Mucosa of descending colon (tissue), 3 donors: ENCODE results near the gene KIF21B. TPM values are rescaled to one million over a fixed set of nuclear protein-coding genes. Genes with fewer than 3 reads are reported as not detected.

Experiments used
- ATAC-seq: fragments of 200-7000 bp; cut with Tn5 transposase; one replicate; pipeline ENCODE4 v1.9.1; 2020; ENCODE audit warnings: mild to moderate bottlenecking, moderate library complexity
- DNase-seq, 3 donors: peaks; one replicate each; pipeline ENCODE4 v3.0.0-alpha.2; 2020
- H3K36me3 ChIP-seq: fragments of 200-600 bp; one replicate; pipeline ENCODE4 v1.8.0; 2021; ENCODE audit warnings: low read depth, mild to moderate bottlenecking
- H3K4me1 ChIP-seq: fragments of 200-600 bp; one replicate; pipeline ENCODE4 v1.8.0; 2021; ENCODE audit warnings: low read depth, mild to moderate bottlenecking
- H3K4me3 ChIP-seq: fragments of 200-600 bp; one replicate; pipeline ENCODE4 v1.8.0; 2021; ENCODE audit warnings: mild to moderate bottlenecking
- H3K9me3 ChIP-seq: fragments of 200-600 bp; one replicate; pipeline ENCODE4 v1.8.0; 2021; ENCODE audit warnings: mild to moderate bottlenecking
- intact Hi-C, 2 donors: fragments of 100-400 bp; cut with DNase I in 1 of 2; cut with micrococcal nuclease in 1 of 2; formaldehyde crosslinking; loops; one replicate each; pipeline versions ENCODE4 v1.11.0 to v1.11.1; 2022; cut with DNase I, micrococcal nuclease
- total RNA-seq, 3 donors: library from RNA; stranded (reverse); fragmentation: NEBNext Ultra II Directional in 2 of 3; extraction: Animal tissue kit (Norgen Biotek cat#: 25700) in 2 of 3; gene quantifications; one replicate each; pipeline versions ENCODE4 v1.2.1 to v1.2.4, GENCODE V29; 2021 to 2023
- TF ChIP-seq, protein P1 (sequence below): fragments of 200-600 bp; IDR thresholded peaks from one replicate; pipeline ENCODE4 v1.8.0; 2022; ENCODE audit warnings: antibody characterized with exemption, mild to moderate bottlenecking
- donor health status: DM: no; HTN: no; CAD: no; lungs with moderate emphysema.
- donor health status: DM: no; HTN: no; CAD: no.
- donor health status: DM: no; HTN: yes; CAD: no.

KIF21B gene
- total RNA-seq, 3 donors from 2014 or later: 3.2 to 10.5 (median 4.0) TPM

GRCh38 chr1:201000391-201000790 is 23.1 kb downstream of the KIF21B start:
- ATAC-seq (no peak), DNase-seq (peak in 1 of 3 donors; percentile 45)
- Histone ChIP-seq H3K36me3 (no peaks in the 10 kb centered on the region), H3K4me3 (no peak overlapping the region), H3K9me3 (no peaks in the 10 kb centered on the region), H3K4me1 (peaks cover 7% of the 10 kb centered on the region)
- TF ChIP-seq, protein P1, sequence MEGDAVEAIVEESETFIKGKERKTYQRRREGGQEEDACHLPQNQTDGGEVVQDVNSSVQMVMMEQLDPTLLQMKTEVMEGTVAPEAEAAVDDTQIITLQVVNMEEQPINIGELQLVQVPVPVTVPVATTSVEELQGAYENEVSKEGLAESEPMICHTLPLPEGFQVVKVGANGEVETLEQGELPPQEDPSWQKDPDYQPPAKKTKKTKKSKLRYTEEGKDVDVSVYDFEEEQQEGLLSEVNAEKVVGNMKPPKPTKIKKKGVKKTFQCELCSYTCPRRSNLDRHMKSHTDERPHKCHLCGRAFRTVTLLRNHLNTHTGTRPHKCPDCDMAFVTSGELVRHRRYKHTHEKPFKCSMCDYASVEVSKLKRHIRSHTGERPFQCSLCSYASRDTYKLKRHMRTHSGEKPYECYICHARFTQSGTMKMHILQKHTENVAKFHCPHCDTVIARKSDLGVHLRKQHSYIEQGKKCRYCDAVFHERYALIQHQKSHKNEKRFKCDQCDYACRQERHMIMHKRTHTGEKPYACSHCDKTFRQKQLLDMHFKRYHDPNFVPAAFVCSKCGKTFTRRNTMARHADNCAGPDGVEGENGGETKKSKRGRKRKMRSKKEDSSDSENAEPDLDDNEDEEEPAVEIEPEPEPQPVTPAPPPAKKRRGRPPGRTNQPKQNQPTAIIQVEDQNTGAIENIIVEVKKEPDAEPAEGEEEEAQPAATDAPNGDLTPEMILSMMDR: no peak
- intact Hi-C loops: no loop called here

DNA sequence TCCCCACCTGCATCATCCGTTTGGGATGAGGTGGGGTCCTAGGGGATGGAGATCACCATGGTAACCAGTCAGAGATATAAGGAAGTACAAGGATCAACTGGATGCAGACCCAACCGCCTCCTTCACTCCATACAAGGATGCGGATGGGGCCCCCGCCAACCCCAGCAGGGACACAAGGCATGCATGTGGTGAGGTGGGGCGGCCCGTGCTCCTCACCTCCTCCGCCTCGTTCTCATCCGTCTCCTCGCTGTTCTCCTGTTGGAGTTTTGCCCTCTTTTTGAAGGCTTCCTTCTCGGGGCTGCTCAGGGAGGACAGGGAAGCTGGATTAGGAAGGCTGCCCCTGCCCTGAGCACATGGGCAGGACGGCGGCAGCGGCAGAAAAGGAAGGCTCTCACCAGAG is 23.8 kb downstream of the KIF21B start:
- no peak for ATAC-seq
- peaks cover 7% of the 10 kb centered on the region for H3K4me1 ChIP-seq
- DNase-seq: peak in 1 of 3 donors; percentile 28
- intact Hi-C loops: no loop called here
- TF ChIP-seq, protein P1: no peak
- H3K36me3 ChIP-seq: no peaks in the 10 kb centered on the region
- no peak overlapping the region for H3K4me3 ChIP-seq
- H3K9me3 ChIP-seq: no peaks in the 10 kb centered on the region

GRCh38 chr1:200998323-200998722 is 25.2 kb downstream of the KIF21B start:
- H3K36me3 ChIP-seq: no peaks in the 10 kb centered on the region
- H3K4me3 ChIP-seq: no peak overlapping the region
- intact Hi-C loops: no loop called here
- no peak for DNase-seq
- H3K9me3 ChIP-seq: no peaks in the 10 kb centered on the region
- H3K4me1 ChIP-seq: peaks cover 7% of the 10 kb centered on the region
- no peak for ATAC-seq
- TF ChIP-seq, protein P1: no peak

DNA sequence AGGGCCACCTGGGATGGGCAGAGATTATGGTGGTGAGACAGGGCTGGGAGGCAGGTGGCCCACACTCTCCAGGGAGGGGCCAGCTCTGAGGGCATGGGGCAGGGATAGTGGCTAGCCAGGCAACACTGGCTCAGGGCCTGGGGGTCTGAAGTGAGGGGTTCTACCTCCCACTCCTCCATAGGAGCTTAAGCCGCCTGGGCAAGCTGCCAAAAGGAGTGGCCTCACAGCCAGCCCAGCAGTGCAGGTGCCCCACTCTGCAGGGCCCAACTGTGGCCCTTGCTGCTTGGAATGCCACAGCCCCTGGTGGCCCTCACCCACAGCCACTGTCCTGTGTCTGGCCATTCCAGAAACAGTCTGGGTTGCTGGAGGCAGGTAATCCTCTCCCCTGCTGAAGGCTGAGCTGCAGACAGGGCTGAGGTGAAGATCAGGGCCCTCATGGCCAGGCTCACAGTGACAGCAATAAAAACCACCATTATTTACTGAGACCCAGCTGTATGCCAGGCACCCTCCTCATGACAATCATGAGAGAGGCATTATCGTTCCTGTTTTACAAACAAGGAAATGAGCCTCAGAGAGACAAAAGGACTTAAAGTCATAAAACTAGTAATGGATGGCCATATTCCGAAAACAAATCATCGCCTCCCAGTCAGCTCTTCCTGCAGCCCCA is 31.0 kb downstream of the KIF21B start:
- Histone ChIP-seq H3K4me3 (no peak overlapping the region), H3K9me3 (no peaks in the 10 kb centered on the region), H3K4me1 (peaks cover 3% of the 10 kb centered on the region), H3K36me3 (no peaks in the 10 kb centered on the region)
- TF ChIP-seq, protein P1: no peak
- intact Hi-C loops: no loop called here
- DNase-seq (peak in 2 of 3 donors; percentile 30 to 51), ATAC-seq (peak; percentile 77)

GRCh38 chr1:200991097-200991614 is 32.4 kb downstream of the KIF21B start:
- Histone ChIP-seq H3K4me3 (no peak overlapping the region), H3K4me1 (peaks cover 3% of the 10 kb centered on the region), H3K36me3 (no peaks in the 10 kb centered on the region), H3K9me3 (no peaks in the 10 kb centered on the region)
- TF ChIP-seq, protein P1: no peak
- intact Hi-C loops: no loop called here
- DNase-seq: no peak
- no peak for ATAC-seq
